Panc1 (cell line): Measurements from ENCODE around the gene TRPC3. TPM values are rescaled to one million over a fixed set of nuclear protein-coding genes. Genes with fewer than 3 reads are reported as not detected.

Experiments used
- ATAC-seq: fragments of 200-7000 bp; cut with Tn5 transposase; 2 replicates; pipeline ENCODE4 v1.9.1; 2020; ENCODE audit warnings: mild to moderate bottlenecking, moderate library complexity
- BruUV-seq: library from RNA; stranded (reverse); fragments of 400-500 nt; replicated peaks from 2 replicates; lab custom pipeline; 2021; lab: Mats Ljungman, UMichigan
- CTCF ChIA-PET: fragments of 300-600 bp; sonication (Branson Sonifier 250); formaldehyde crosslinking; loops from one replicate; lab custom pipeline; 2022; ENCODE audit warnings: antibody characterized with exemption; lab: Charles Lee
- POLR2A ChIA-PET: fragments of 300-600 bp; sonication (Branson Sonifier 250); formaldehyde crosslinking; loops from one replicate; lab custom pipeline; 2022; ENCODE audit warnings: antibody characterized with exemption; lab: Charles Lee
- DNase-seq: peaks from one replicate; pipeline ENCODE4 v3.0.0-alpha.2; 2010; ENCODE audit warnings: low read depth, low spot score
- H3K27ac ChIP-seq: 2 replicates; pipeline ENCODE4 v1.5.1; 2011; ENCODE audit warnings: mild to moderate bottlenecking, low read length, inconsistent platforms
- H3K27me3 ChIP-seq: fragments of 200-500 bp; sonication (Bioruptor generic); 2 replicates; pipeline ENCODE4 v1.6.0; 2014; ENCODE audit warnings: low read length, inconsistent platforms; ENCODE audit not compliant: control insufficient read depth, insufficient read depth
- H3K36me3 ChIP-seq: fragments of 200-500 bp; sonication (Bioruptor generic); 2 replicates; pipeline ENCODE4 v1.5.1; 2014; ENCODE audit warnings: inconsistent platforms, mild to moderate bottlenecking, low read length, moderate library complexity; ENCODE audit not compliant: control insufficient read depth, insufficient read depth
- H3K4me1 ChIP-seq: 2 replicates; pipeline ENCODE4 v1.5.1; 2011; ENCODE audit warnings: inconsistent platforms, mild to moderate bottlenecking, low read length, moderate library complexity; ENCODE audit not compliant: control insufficient read depth, insufficient read depth
- H3K4me3 ChIP-seq, 2 experiments: 2 replicates each; pipeline ENCODE4 v1.5.1; 2011 to 2012; ENCODE audit warnings: low read depth in 2 of 2, low read length in 2 of 2, mild to moderate bottlenecking in 2 of 2, inconsistent platforms in 1 of 2, moderate library complexity in 1 of 2
- H3K9me3 ChIP-seq: fragments of 200-500 bp; sonication (Bioruptor generic); 2 replicates; pipeline ENCODE4 v1.5.1; 2014; ENCODE audit warnings: low read depth, mild to moderate bottlenecking, inconsistent platforms, low read length, moderate library complexity; ENCODE audit not compliant: control insufficient read depth, insufficient read depth
- CTCF ChIP-seq: fragments of 450-650 bp; IDR thresholded peaks from 2 replicates; pipeline ENCODE4 v1.5.1; 2017; ENCODE audit warnings: mild to moderate bottlenecking
- POLR2AphosphoS5 ChIP-seq: IDR thresholded peaks from 2 replicates; pipeline ENCODE4 v1.6.1; 2012; ENCODE audit warnings: mild to moderate bottlenecking, low read depth, low read length, moderate library complexity
- REST ChIP-seq, 2 experiments: IDR thresholded peaks; 2 replicates each; pipeline ENCODE4 v1.6.1; 2011 to 2012; ENCODE audit warnings: low read depth in 2 of 2, control low read depth in 1 of 2, low read length in 1 of 2, mild to moderate bottlenecking in 1 of 2, moderate library complexity in 1 of 2; ENCODE audit not compliant: insufficient read depth in 1 of 2
- SIN3A ChIP-seq: IDR thresholded peaks from 2 replicates; pipeline ENCODE4 v1.6.1; 2012; ENCODE audit warnings: low read depth, mild to moderate bottlenecking, low read length, moderate library complexity, borderline replicate concordance; ENCODE audit not compliant: insufficient read depth
- TCF7L2 ChIP-seq: IDR thresholded peaks from 2 replicates; pipeline ENCODE4 v1.6.1; 2011; ENCODE audit warnings: mild to moderate bottlenecking, low read depth, low read length, inconsistent platforms
- in situ Hi-C: cut with HindIII; loops from 2 replicates; pipeline ENCODE4 v1.10.0; 2016; ENCODE audit warnings: low sequenced_read_pairs, low pct_unique_long_range_greater_than_20kb
- intact Hi-C: fragments of 100-400 bp; cut with micrococcal nuclease; formaldehyde crosslinking; loops from one replicate; pipeline ENCODE4 v1.10.0; 2022; ENCODE audit not compliant: unreplicated experiment
- total RNA-seq: library from RNA; stranded (reverse); gene quantifications from one replicate; pipeline ENCODE4 v1.2.1, GENCODE V29; 2021; ENCODE audit not compliant: unreplicated experiment

Gene TRPC3
- total RNA-seq, 1 experiment from 2014 or later, result 0.08 TPM

- in situ Hi-C loops (no loop called here), intact Hi-C loops (no loop called here)
- POLR2A ChIA-PET, result no interaction called here
- DNase-seq, result no peak
- BruUV-seq, result no TSS peak
- no peak overlapping the region for H3K27ac ChIP-seq
- no peaks in the 10 kb centered on the region for H3K4me1 ChIP-seq
- no peaks in the 10 kb centered on the region for H3K27me3 ChIP-seq
- H3K36me3 ChIP-seq, result no peaks in the 10 kb centered on the region
- no peak for ATAC-seq
- TF ChIP-seq TCF7L2, result no peak
- TF ChIP-seq SIN3A, result no peak
- no peak for TF ChIP-seq REST (IDR thresholded peaks at IDR 0.05; ENCODE audit: insufficient read depth in 1 of 2, low read depth in 2 of 2, low read length in 1 of 2)
- no peak for TF ChIP-seq CTCF
- no peak for TF ChIP-seq POLR2AphosphoS5
- CTCF ChIA-PET, result no interaction called here
- H3K4me3 ChIP-seq, result no peak overlapping the region
- H3K9me3 ChIP-seq, result no peaks in the 10 kb centered on the region
Measured at GRCh38 chr4:121842862-121843261, 109.0 kb downstream of the TRPC3 start.

- TF ChIP-seq CTCF (no peak), POLR2AphosphoS5 (no peak), REST (IDR thresholded peaks at IDR 0.05; ENCODE audit: insufficient read depth in 1 of 2, low read depth in 2 of 2, low read length in 1 of 2) (no peak), SIN3A (no peak), TCF7L2 (no peak)
- H3K4me1 ChIP-seq, result no peaks in the 10 kb centered on the region
- ChIA-PET POLR2A (no interaction called here), CTCF (no interaction called here)
- in situ Hi-C loops, result no loop called here
- H3K27ac ChIP-seq, result no peak overlapping the region
- DNase-seq (no peak), ATAC-seq (no peak)
- no TSS peak for BruUV-seq
- no peak overlapping the region for H3K4me3 ChIP-seq
- intact Hi-C loops, result no loop called here
- no peaks in the 10 kb centered on the region for H3K27me3 ChIP-seq
- no peaks in the 10 kb centered on the region for H3K36me3 ChIP-seq
- no peaks in the 10 kb centered on the region for H3K9me3 ChIP-seq
Measured at GRCh38 chr4:121838136-121838535, 113.7 kb downstream of the TRPC3 start.
